ENCODE measurements around the gene FOSB. TPM values are rescaled to one million over a fixed set of nuclear protein-coding genes. Genes with fewer than 3 reads are reported as not detected.

The FOSB gene
- total and polyA plus RNA-seq, 11 donors = 0.23 to 107 (median 1.1) TPM

DNA sequence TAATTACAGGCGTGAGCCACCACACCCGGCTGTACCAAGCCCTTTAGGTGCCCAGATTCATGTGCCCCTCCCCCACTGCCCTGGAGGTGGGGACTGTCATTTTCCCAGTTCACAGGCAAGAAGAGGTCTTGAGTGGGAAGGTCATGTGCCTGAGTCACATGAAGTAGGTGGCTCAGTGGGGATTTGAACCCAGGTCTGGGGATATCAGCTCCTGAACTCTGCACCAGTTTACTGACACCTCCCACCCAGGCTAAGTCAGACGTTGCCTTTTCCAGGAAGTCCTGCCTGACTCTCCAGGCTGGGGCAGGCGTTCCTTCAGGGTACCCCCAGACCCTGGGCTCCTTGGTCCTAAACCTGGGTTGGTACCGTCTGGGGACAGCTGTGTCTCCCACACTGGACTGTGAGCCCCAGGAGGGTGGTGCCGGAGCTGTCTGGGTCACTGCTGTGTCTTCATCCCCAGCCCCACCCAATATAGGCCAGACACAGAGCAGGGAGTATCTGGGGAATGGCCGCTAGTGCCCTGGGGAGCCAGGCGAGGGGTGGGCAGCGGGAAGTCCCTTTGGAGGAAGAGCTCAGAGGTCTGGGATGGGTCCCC, 48.1 kb downstream of the FOSB start:
- 70 to 75% (median 71%) methylated on average over 7 to 9 of the region's 9 CpGs for WGBS, 4 donors
- ATAC-seq (peak in 3 of 4 donors; percentile 13 to 31 (median 18)), DNase-seq (peak in 1 of 5 donors; percentile 44)
- intact Hi-C loops (cut with DNase I) = no loop called here
- H3K9me3 ChIP-seq = no peaks in the 10 kb centered on the region
- H3K36me3 ChIP-seq = peaks cover 0 to 49% (median 33%) of the 10 kb centered on the region in 9 donors
- no peaks in the 10 kb centered on the region for H3K27me3 ChIP-seq
- H3K4me3 ChIP-seq = peak overlapping the region in 1 of 12 donors; percentile 21
- peaks cover 9 to 67% (median 32%) of the 10 kb centered on the region in 12 donors for H3K4me1 ChIP-seq
- peak overlapping the region in 11 of 12 donors; percentile 34 to 93 (median 77) for H3K27ac ChIP-seq
- TF ChIP-seq, protein P1, sequence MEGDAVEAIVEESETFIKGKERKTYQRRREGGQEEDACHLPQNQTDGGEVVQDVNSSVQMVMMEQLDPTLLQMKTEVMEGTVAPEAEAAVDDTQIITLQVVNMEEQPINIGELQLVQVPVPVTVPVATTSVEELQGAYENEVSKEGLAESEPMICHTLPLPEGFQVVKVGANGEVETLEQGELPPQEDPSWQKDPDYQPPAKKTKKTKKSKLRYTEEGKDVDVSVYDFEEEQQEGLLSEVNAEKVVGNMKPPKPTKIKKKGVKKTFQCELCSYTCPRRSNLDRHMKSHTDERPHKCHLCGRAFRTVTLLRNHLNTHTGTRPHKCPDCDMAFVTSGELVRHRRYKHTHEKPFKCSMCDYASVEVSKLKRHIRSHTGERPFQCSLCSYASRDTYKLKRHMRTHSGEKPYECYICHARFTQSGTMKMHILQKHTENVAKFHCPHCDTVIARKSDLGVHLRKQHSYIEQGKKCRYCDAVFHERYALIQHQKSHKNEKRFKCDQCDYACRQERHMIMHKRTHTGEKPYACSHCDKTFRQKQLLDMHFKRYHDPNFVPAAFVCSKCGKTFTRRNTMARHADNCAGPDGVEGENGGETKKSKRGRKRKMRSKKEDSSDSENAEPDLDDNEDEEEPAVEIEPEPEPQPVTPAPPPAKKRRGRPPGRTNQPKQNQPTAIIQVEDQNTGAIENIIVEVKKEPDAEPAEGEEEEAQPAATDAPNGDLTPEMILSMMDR (IDR thresholded peaks at IDR 0.05) = no peak
- no peak for TF ChIP-seq POLR2A (IDR thresholded peaks at IDR 0.05)

DNA sequence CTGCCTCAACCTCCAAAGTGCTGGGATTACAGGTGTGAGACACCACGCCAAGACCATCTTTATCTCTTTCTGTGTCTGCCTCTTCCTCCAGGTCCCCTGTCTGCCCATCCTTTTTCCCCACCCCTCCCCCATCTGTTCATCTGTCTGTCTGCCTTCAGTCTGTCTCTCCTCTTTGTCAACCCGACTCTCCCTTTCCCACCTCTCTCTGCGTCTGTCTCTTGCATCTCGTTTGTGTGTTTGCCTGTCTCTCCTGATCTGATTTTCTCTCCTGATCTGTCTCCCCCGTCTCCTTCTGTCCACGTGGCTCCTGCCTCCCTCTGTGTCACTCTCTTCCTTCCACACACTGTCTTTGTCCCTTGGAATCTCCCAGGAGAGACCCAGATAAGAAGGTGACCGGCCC, 49.4 kb downstream of the FOSB start:
- Histone ChIP-seq H3K36me3 (peaks cover 0 to 60% (median 47%) of the 10 kb centered on the region in 9 donors), H3K27me3 (no peaks in the 10 kb centered on the region), H3K4me3 (no peak overlapping the region), H3K9me3 (no peaks in the 10 kb centered on the region), H3K4me1 (peaks cover 9 to 61% (median 27%) of the 10 kb centered on the region in 12 donors), H3K27ac (no peak overlapping the region)
- ATAC-seq (no peak), DNase-seq (no peak)
- WGBS, 4 donors = 46 to 59% (median 49%) methylated on average over 7 of the region's 7 CpGs
- TF ChIP-seq, protein P1 (IDR thresholded peaks at IDR 0.05) = no peak
- TF ChIP-seq POLR2A (IDR thresholded peaks at IDR 0.05) = no peak
- intact Hi-C loops (cut with DNase I) = no loop called here

DNA sequence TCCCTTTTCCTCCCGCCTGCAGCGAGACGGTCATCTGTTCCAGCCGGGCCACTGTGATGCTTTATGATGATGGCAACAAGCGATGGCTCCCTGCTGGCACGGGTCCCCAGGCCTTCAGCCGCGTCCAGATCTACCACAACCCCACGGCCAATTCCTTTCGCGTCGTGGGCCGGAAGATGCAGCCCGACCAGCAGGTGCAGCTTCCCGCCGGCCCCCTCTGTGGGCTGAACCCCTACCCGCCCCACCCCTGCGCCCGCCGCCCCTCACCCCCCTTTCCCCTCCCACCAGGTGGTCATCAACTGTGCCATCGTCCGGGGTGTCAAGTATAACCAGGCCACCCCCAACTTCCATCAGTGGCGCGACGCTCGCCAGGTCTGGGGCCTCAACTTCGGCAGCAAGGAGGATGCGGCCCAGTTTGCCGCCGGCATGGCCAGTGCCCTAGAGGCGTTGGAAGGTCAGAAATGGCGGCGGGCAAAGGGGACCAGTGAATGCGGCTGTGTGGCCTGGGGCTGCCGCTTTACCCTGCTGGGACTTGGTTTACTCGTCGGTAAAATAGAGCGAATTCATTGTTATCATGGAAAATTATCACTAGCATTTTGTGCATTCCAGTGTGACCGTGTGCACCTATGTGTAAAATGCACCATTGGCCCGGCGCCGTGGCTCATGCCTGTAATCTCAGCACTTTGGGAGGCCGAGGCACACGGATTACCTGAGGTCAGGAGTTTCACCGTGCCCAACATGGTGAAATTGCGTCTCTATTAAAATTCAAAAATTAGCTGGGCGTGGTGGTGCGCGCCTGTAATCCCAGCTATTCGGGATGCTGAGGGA, 50.1 kb downstream of the FOSB start:
- H3K9me3 ChIP-seq = no peaks in the 10 kb centered on the region
- DNase-seq (peak in 2 of 5 donors; percentile 15 to 47), ATAC-seq (no peak)
- no peak overlapping the region for H3K27ac ChIP-seq
- intact Hi-C loops (cut with DNase I) = no loop called here
- no peaks in the 10 kb centered on the region for H3K27me3 ChIP-seq
- H3K4me3 ChIP-seq = no peak overlapping the region
- peaks cover 9 to 59% (median 27%) of the 10 kb centered on the region in 12 donors for H3K4me1 ChIP-seq
- no peak for TF ChIP-seq POLR2A (IDR thresholded peaks at IDR 0.05)
- TF ChIP-seq, protein P1 (IDR thresholded peaks at IDR 0.05) = no peak
- peaks cover 0 to 66% (median 52%) of the 10 kb centered on the region in 9 donors for H3K36me3 ChIP-seq
- 83 to 87% (median 84%) methylated on average over 44 to 50 of the region's 50 CpGs for WGBS, 4 donors

DNA sequence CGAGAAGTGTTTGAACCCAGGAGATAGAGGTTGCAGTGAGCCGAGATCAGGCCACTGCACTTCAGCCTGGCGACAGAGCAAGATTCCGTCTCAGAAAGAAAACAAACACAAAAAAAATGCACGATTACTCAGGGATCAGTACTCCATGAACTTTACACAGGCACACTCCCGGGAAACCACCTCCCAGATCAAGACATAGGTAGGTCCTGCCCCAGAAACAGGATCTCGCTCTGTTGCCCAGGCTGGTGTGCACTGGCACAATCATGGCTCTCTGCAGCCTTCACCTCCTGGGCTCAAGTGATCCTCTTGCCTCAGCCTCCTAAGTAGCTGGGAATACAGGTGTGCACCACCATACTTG, 50.7 kb downstream of the FOSB start:
- WGBS, 4 donors = 89 to 94% (median 93%) methylated on average over 7 of the region's 7 CpGs
- DNase-seq = peak in 1 of 5 donors; percentile 7
- Histone ChIP-seq H3K27me3 (no peaks in the 10 kb centered on the region), H3K4me3 (no peak overlapping the region), H3K27ac (no peak overlapping the region), H3K4me1 (peaks cover 9 to 59% (median 27%) of the 10 kb centered on the region in 12 donors), H3K36me3 (peaks cover 0 to 72% (median 53%) of the 10 kb centered on the region in 9 donors), H3K9me3 (no peaks in the 10 kb centered on the region)
- ATAC-seq = no peak
- no peak for TF ChIP-seq POLR2A (IDR thresholded peaks at IDR 0.05)
- TF ChIP-seq, protein P1 (IDR thresholded peaks at IDR 0.05) = no peak
- intact Hi-C loops (cut with DNase I) = no loop called here
